Epithelial cell of esophagus (primary cell): ENCODE results near the gene C19orf38.

Experiments
- DNase-seq: peaks from one replicate; pipeline ENCODE4 v3.0.0; 2010; ENCODE audit warnings: low read depth
- H3K4me3 ChIP-seq: 2 replicates; pipeline ENCODE4 v1.5.1; 2011; ENCODE audit warnings: mild to moderate bottlenecking, low read length, control low read depth
- CTCF ChIP-seq: IDR thresholded peaks from 2 replicates; pipeline ENCODE4 v1.5.1; 2011; ENCODE audit warnings: low read depth, mild to moderate bottlenecking, low read length, control low read depth, inconsistent platforms; ENCODE audit not compliant: insufficient read depth; ENCODE audit errors: missing control alignments

Gene C19orf38

GRCh38 chr19:10815969-10816644 is 32.1 kb upstream of the C19orf38 start:
- no peak for TF ChIP-seq CTCF
- DNase-seq: no peak
- H3K4me3 ChIP-seq: no peak overlapping the region

- no peak for DNase-seq
- TF ChIP-seq CTCF: no peak
- H3K4me3 ChIP-seq: no peak overlapping the region
Measured at GRCh38 chr19:10816691-10817090, 31.5 kb upstream of the C19orf38 start.

- no peak overlapping the region for H3K4me3 ChIP-seq
- DNase-seq: no peak
- TF ChIP-seq CTCF: no peak
Measured at GRCh38 chr19:10817291-10818038, 30.8 kb upstream of the C19orf38 start.

- DNase-seq: no peak
- H3K4me3 ChIP-seq: no peak overlapping the region
- TF ChIP-seq CTCF: no peak
Measured at GRCh38 chr19:10818301-10819123, 29.7 kb upstream of the C19orf38 start.

- TF ChIP-seq CTCF: no peak
Measured at GRCh38 chr19:10819124-10820060, 28.8 kb upstream of the C19orf38 start.

GRCh38 chr19:10820173-10820572 is 28.0 kb upstream of the C19orf38 start:
- no peak overlapping the region for H3K4me3 ChIP-seq

More at GRCh38 chr19:10819124-10820060, 28.8 kb upstream of the C19orf38 start:
- no peak for DNase-seq
- H3K4me3 ChIP-seq: no peak overlapping the region

More at GRCh38 chr19:10820173-10820572, 28.0 kb upstream of the C19orf38 start:
- TF ChIP-seq CTCF: peak; percentile 27
- no peak for DNase-seq
